ENCODE measurements around the gene IGFL4. TPM values are rescaled to one million over a fixed set of nuclear protein-coding genes. Genes with fewer than 3 reads are reported as not detected.

The IGFL4 gene
- total and polyA plus RNA-seq, 10 of the 15 experiments (the other 5 are each of a cell fraction or from before 2014, with no cell fraction given) = not detected

DNA sequence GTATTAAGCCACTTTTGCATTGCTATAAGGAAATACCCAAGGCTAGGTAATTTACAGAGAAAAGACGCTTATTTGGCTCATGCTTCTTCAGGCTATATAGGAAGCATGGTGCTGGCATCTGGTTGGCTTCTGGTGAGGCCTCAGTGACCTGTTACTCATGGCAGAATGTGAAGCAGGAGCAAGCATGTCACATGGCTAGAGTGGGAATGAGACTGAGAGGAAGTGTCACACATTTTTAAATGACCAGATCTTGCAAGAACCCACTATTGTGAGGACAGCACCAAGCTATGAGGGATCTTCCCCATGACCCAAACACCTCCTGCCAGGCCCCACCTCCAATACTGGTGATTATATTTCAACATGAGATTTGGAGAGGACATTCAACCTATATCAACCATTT lies 25.7 kb upstream of the IGFL4 start:
- intact Hi-C loops (cut with micrococcal nuclease; ENCODE audit: unreplicated experiment) (no loop called here), in situ Hi-C loops (cut with MboI) (no loop called here)
- Histone ChIP-seq H3K4me1 (ENCODE audit: control insufficient read depth, insufficient read depth, low read length) (no peaks in the 10 kb centered on the region), H3K4me2 (ENCODE audit: control insufficient read depth, insufficient read depth) (no peak overlapping the region), H3K4me3 (no peak overlapping the region), H3K36me3 (ENCODE audit: control insufficient read depth in 2 of 2, insufficient read depth in 2 of 2, low read length in 1 of 2) (no peaks in the 10 kb centered on the region), H3K79me2 (ENCODE audit: control insufficient read depth, insufficient read depth, low read length) (no peaks in the 10 kb centered on the region), H4K20me1 (ENCODE audit: control insufficient read depth, insufficient read depth) (no peaks in the 10 kb centered on the region), H2AFZ (ENCODE audit: control insufficient read depth, low read depth, low read length) (no peak overlapping the region), H3K27me3 (replicated peaks in 1 of 2; ENCODE audit: control insufficient read depth in 2 of 2, insufficient read depth in 2 of 2, low read length in 1 of 2) (peaks cover 0 to 12% of the 10 kb centered on the region in 2 experiments; a peak in 2 of 4 replicates), H3K27ac (ENCODE audit: control insufficient read depth, insufficient read depth) (no peak overlapping the region), H3K9me3 (replicated peaks; ENCODE audit: control insufficient read depth, insufficient read depth, low read length) (no peaks in the 10 kb centered on the region), H3K9ac (ENCODE audit: control insufficient read depth, insufficient read depth, low read length) (no peak overlapping the region)
- SMC1A ChIA-PET (ENCODE audit: uncharacterized antibody, unreplicated experiment) = no interaction called here
- ATAC-seq (no peak), DNase-seq (ENCODE audit: low read depth, low spot score) (no peak), FAIRE-seq (no peak)
- 4% methylated on average over 1 of the region's 1 CpG for WGBS (ENCODE audit: insufficient coverage, insufficient replicate concordance, low lambda C conversion rate, missing lambda C conversion rate)
- CTCF ChIA-PET = interaction anchor here (1.1 to 1.2 kb wide), 2 partner anchors 11 to 122 kb away, joined by 3 read pairs; no protein-coding TSS in a partner anchor
- RAD21 ChIA-PET (ENCODE audit: unreplicated experiment) = no interaction called here
- TF ChIP-seq STAT1 (conservative IDR thresholded peaks at IDR 0.05) = no peak
- TF ChIP-seq MEF2A (IDR thresholded peaks at IDR 0.05; ENCODE audit: insufficient read depth, low read depth, low read length) = no peak
- TF ChIP-seq CHD4 (IDR thresholded peaks at IDR 0.05) = no peak
- TF ChIP-seq IKZF2 (IDR thresholded peaks at IDR 0.05) = no peak
- no peak for TF ChIP-seq SMARCA5 (IDR thresholded peaks at IDR 0.05)
- TF ChIP-seq RB1 (IDR thresholded peaks at IDR 0.05; ENCODE audit: borderline replicate concordance) = no peak
- TF ChIP-seq MEF2B (IDR thresholded peaks at IDR 0.05; ENCODE audit: partially characterized antibody, poor library complexity, severe bottlenecking) = no peak
- TF ChIP-seq JUNB (IDR thresholded peaks at IDR 0.05) = no peak
- TF ChIP-seq SP1 (IDR thresholded peaks at IDR 0.05; ENCODE audit: low read depth, low read length) = no peak
- TF ChIP-seq ZNF687 (IDR thresholded peaks at IDR 0.05) = no peak
- TF ChIP-seq FOXK2 (IDR thresholded peaks at IDR 0.05) = no peak
- TF ChIP-seq, protein P1, sequence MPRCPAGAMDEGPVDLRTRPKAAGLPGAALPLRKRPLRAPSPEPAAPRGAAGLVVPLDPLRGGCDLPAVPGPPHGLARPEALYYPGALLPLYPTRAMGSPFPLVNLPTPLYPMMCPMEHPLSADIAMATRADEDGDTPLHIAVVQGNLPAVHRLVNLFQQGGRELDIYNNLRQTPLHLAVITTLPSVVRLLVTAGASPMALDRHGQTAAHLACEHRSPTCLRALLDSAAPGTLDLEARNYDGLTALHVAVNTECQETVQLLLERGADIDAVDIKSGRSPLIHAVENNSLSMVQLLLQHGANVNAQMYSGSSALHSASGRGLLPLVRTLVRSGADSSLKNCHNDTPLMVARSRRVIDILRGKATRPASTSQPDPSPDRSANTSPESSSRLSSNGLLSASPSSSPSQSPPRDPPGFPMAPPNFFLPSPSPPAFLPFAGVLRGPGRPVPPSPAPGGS (IDR thresholded peaks at IDR 0.05; ENCODE audit: borderline replicate concordance, insufficient read depth, low read depth, low read length, poor library complexity, severe bottlenecking) = no peak
- TF ChIP-seq POLR2AphosphoS2 (IDR thresholded peaks at IDR 0.05; ENCODE audit: low read depth, low read length) = no peak
- TF ChIP-seq ZBED1 (IDR thresholded peaks at IDR 0.05; ENCODE audit: borderline replicate concordance) = no peak
- no peak for TF ChIP-seq SREBF2 (IDR thresholded peaks at IDR 0.05; ENCODE audit: low read length)
- TF ChIP-seq NR2C2 (IDR thresholded peaks at IDR 0.05; ENCODE audit: borderline replicate concordance, control insufficient read depth, insufficient read length, low read depth) = no peak
- no peak for TF ChIP-seq ZNF24 (IDR thresholded peaks at IDR 0.05)
- TF ChIP-seq ZBTB11 (CRISPR knock-in tag; IDR thresholded peaks at IDR 0.05) = no peak
- TF ChIP-seq ZNF217 (IDR thresholded peaks at IDR 0.05) = no peak
- BruUV-seq (replicated peaks) = no TSS peak
- POLR2A ChIA-PET = no interaction called here

Data from GM12878 (cell line).